HEK293 (cell line): ENCODE data around the gene SHISAL1.

Source experiments
- CTCF ChIA-PET: fragments of 350-600 bp; formaldehyde crosslinking; extraction: SDS; loops from one replicate; lab custom pipeline; 2021; ENCODE audit warnings: antibody characterized with exemption; lab: Yijun Ruan, JAX
- POLR2A ChIA-PET: fragments of 300-600 bp; formaldehyde crosslinking; extraction: SDS; loops from one replicate; lab custom pipeline; 2020; ENCODE audit warnings: antibody characterized with exemption, inconsistent platforms; lab: Yijun Ruan, JAX
- H3K27ac ChIP-seq: fragments of 200-500 bp; sonication (Bioruptor generic); 2 replicates; pipeline ENCODE4 v1.5.1; 2014; ENCODE audit warnings: low read depth, low read length, control low read depth, inconsistent platforms; ENCODE audit errors: extremely low read depth
- H3K36me3 ChIP-seq, 2 experiments: fragments of 200-500 bp in 1 of 2; sonication (Bioruptor generic) in 1 of 2; 1 replicate in 1 of 2; 2 replicates in 1 of 2; pipeline ENCODE4 v1.5.1; 2014 to 2017; ENCODE audit warnings: inconsistent platforms in 2 of 2, low read length in 2 of 2; ENCODE audit not compliant: control insufficient read depth in 2 of 2, insufficient read depth in 1 of 2
- H3K4me1 ChIP-seq: fragments of 200-500 bp; sonication (Bioruptor generic); 2 replicates; pipeline ENCODE4 v1.5.1; 2014; ENCODE audit warnings: mild to moderate bottlenecking, low read length, inconsistent platforms; ENCODE audit not compliant: control insufficient read depth, insufficient read depth
- H3K4me3 ChIP-seq: 2 replicates; pipeline ENCODE4 v1.5.1; 2011; ENCODE audit warnings: low read depth, mild to moderate bottlenecking, control low read depth, low read length, moderate library complexity
- H3K9me3 ChIP-seq: fragments of 200-500 bp; sonication (Bioruptor generic); 2 replicates; pipeline ENCODE4 v1.5.1; 2014; ENCODE audit warnings: low read depth, low read length, inconsistent platforms; ENCODE audit not compliant: control insufficient read depth, insufficient read depth
- INSM2 ChIP-seq: fragments of 450-650 bp; formaldehyde crosslinking; IDR thresholded peaks from 2 replicates; pipeline ENCODE4 v1.5.1; 2016; ENCODE audit warnings: missing biosample characterization, missing genetic modification characterization
- ZBTB1 ChIP-seq: fragments of 450-650 bp; formaldehyde crosslinking; IDR thresholded peaks from 2 replicates; pipeline ENCODE4 v1.5.1; 2016; ENCODE audit warnings: missing biosample characterization, missing genetic modification characterization
- ZBTB21 ChIP-seq: fragments of 450-650 bp; formaldehyde crosslinking; IDR thresholded peaks from 2 replicates; pipeline ENCODE4 v1.5.1; 2017; ENCODE audit warnings: missing biosample characterization, missing genetic modification characterization
- ZBTB49 ChIP-seq: fragments of 450-650 bp; formaldehyde crosslinking; IDR thresholded peaks from 2 replicates; pipeline ENCODE4 v1.5.1; 2016; ENCODE audit warnings: missing biosample characterization, missing genetic modification characterization, low read depth
- ZNF16 ChIP-seq: fragments of 450-650 bp; formaldehyde crosslinking; IDR thresholded peaks from 2 replicates; pipeline ENCODE4 v1.5.1; 2016; ENCODE audit warnings: low read depth, missing biosample characterization, missing genetic modification characterization
- ZNF18 ChIP-seq: fragments of 450-650 bp; formaldehyde crosslinking; IDR thresholded peaks from 2 replicates; pipeline ENCODE4 v1.5.1; 2016; ENCODE audit warnings: missing biosample characterization, missing genetic modification characterization
- ZNF223 ChIP-seq: fragments of 450-650 bp; formaldehyde crosslinking; IDR thresholded peaks from 2 replicates; pipeline ENCODE4 v1.5.1; 2016; ENCODE audit warnings: missing biosample characterization, missing genetic modification characterization
- ZNF266 ChIP-seq: fragments of 450-650 bp; formaldehyde crosslinking; IDR thresholded peaks from 2 replicates; pipeline ENCODE4 v1.5.1; 2016; ENCODE audit warnings: missing biosample characterization, missing genetic modification characterization, low read depth
- ZNF350 ChIP-seq: fragments of 450-650 bp; formaldehyde crosslinking; IDR thresholded peaks from 2 replicates; pipeline ENCODE4 v1.5.0; 2017; ENCODE audit warnings: missing biosample characterization, mild to moderate bottlenecking, missing genetic modification characterization
- ZNF354C ChIP-seq: fragments of 450-650 bp; formaldehyde crosslinking; IDR thresholded peaks from 2 replicates; pipeline ENCODE4 v1.5.1; 2016; ENCODE audit warnings: missing biosample characterization, missing genetic modification characterization, low read depth, borderline replicate concordance
- ZNF530 ChIP-seq: fragments of 450-650 bp; formaldehyde crosslinking; IDR thresholded peaks from 2 replicates; pipeline ENCODE4 v1.5.1; 2016; ENCODE audit warnings: low read depth, missing biosample characterization, missing genetic modification characterization
- ZNF623 ChIP-seq: fragments of 450-650 bp; formaldehyde crosslinking; IDR thresholded peaks from 2 replicates; pipeline ENCODE4 v1.5.1; 2016; ENCODE audit warnings: missing biosample characterization, missing genetic modification characterization
- ZNF624 ChIP-seq: fragments of 450-650 bp; formaldehyde crosslinking; IDR thresholded peaks from 2 replicates; pipeline ENCODE4 v1.5.1; 2017; ENCODE audit warnings: missing biosample characterization, missing genetic modification characterization
- ZNF645 ChIP-seq: fragments of 450-650 bp; formaldehyde crosslinking; IDR thresholded peaks from 2 replicates; pipeline ENCODE4; 2016; ENCODE audit warnings: missing biosample characterization, missing genetic modification characterization
- ZNF660 ChIP-seq: fragments of 450-650 bp; IDR thresholded peaks from 2 replicates; pipeline ENCODE4 v1.5.1; 2018; ENCODE audit warnings: missing biosample characterization, mild to moderate bottlenecking, missing genetic modification characterization
- ZNF677 ChIP-seq: fragments of 450-650 bp; IDR thresholded peaks from 2 replicates; pipeline ENCODE4 v1.5.0; 2018; ENCODE audit warnings: missing biosample characterization, mild to moderate bottlenecking, missing genetic modification characterization, moderate library complexity
- TF ChIP-seq, protein P1 (sequence below): fragments of 450-650 bp; formaldehyde crosslinking; IDR thresholded peaks from 2 replicates; pipeline ENCODE4 v1.5.1; 2016; ENCODE audit warnings: missing biosample characterization, missing genetic modification characterization
- TF ChIP-seq, protein P2 (sequence below): fragments of 450-650 bp; formaldehyde crosslinking; IDR thresholded peaks from 2 replicates; pipeline ENCODE4 v1.5.1; 2016; ENCODE audit warnings: missing biosample characterization, missing genetic modification characterization

SHISAL1 gene

DNA sequence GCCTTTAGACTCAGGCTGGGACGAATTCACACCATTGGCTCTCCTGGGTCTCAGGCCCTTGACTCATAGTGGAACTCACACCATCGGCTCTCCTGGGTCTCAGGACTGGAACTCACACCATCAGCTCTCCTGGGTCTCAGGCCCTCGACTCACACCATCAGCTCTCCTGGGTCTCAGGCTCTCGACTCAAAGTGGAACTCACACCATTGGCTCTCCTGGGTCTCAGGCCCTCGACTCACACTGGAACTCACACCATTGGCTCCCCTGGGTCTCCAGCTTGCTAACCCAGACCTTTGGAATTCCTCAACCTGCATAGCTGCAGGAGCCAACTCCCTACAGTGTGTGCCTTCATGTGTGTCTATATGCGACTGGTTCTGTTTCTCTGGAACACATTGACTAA is 56.7 kb downstream of the SHISAL1 start (continued):
- TF ChIP-seq INSM2 (tag by site-specific recombination) (no peak), ZBTB21 (tag by site-specific recombination) (no peak), ZNF266 (tag by site-specific recombination) (no peak)

DNA sequence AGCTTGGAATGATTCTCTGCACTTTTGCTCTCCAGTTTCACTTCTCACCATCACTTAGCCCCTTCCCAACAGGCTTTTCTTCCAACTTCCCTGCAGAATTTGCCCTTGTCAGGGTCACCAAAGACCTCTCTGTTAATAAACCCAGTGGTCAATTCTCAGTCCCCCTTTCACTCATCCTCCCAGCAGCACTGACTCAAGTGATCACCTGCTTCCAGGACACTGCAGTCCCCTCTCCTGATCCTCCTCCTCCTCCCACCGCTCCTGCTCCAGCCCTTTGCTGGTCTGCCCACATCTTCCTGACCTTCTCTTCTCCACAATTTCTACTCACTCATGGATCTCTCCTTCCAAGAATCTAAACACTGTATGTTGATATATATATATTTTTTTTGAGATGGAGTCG is 57.9 kb downstream of the SHISAL1 start:
- CTCF ChIA-PET, result no interaction called here
- TF ChIP-seq ZNF18 (no peak), ZBTB49 (tag by site-specific recombination) (no peak), ZNF677 (tag by site-specific recombination) (no peak), ZNF623 (tag by site-specific recombination) (no peak), ZNF530 (no peak), ZNF624 (tag by site-specific recombination) (no peak), ZNF350 (tag by site-specific recombination) (no peak), ZNF354C (tag by site-specific recombination) (no peak), ZNF645 (tag by site-specific recombination) (no peak), ZBTB1 (tag by site-specific recombination) (no peak), ZNF223 (no peak), ZNF660 (tag by site-specific recombination) (no peak), ZNF16 (tag by site-specific recombination) (no peak)
- TF ChIP-seq, protein P1, sequence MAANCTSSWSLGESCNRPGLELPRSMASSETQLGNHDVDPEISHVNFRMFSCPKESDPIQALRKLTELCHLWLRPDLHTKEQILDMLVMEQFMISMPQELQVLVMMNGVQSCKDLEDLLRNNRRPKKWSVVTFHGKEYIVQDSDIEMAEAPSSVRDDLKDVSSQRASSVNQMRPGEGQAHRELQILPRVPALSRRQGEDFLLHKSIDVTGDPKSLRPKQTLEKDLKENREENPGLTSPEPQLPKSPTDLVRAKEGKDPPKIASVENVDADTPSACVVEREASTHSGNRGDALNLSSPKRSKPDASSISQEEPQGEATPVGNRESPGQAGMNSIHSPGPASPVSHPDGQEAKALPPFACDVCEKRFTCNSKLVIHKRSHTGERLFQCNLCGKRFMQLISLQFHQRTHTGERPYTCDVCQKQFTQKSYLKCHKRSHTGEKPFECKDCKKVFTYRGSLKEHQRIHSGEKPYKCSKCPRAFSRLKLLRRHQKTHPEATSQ (tag by site-specific recombination), result no peak
- TF ChIP-seq, protein P2, sequence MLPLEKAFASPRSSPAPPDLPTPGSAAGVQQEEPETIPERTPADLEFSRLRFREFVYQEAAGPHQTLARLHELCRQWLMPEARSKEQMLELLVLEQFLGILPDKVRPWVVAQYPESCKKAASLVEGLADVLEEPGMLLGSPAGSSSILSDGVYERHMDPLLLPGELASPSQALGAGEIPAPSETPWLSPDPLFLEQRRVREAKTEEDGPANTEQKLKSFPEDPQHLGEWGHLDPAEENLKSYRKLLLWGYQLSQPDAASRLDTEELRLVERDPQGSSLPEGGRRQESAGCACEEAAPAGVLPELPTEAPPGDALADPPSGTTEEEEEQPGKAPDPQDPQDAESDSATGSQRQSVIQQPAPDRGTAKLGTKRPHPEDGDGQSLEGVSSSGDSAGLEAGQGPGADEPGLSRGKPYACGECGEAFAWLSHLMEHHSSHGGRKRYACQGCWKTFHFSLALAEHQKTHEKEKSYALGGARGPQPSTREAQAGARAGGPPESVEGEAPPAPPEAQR, result no peak
- POLR2A ChIA-PET, result no interaction called here

More for the DNA sequence above, 57.9 kb downstream of the SHISAL1 start:
- no peaks in the 10 kb centered on the region for H3K36me3 ChIP-seq
- no peak overlapping the region for H3K27ac ChIP-seq
- no peaks in the 10 kb centered on the region for H3K4me1 ChIP-seq
- H3K9me3 ChIP-seq, result no peaks in the 10 kb centered on the region; the same call in 1 of the 2 replicates
- no peak overlapping the region for H3K4me3 ChIP-seq
